H9 (cell line): ENCODE measurements around the gene FAM78B. TPM values are rescaled to one million over a fixed set of nuclear protein-coding genes. Genes with fewer than 3 reads are reported as not detected.

Experiments
- DNase-seq: peaks from one replicate; pipeline ENCODE4 v3.0.0-alpha.2; 2017
- H2AFZ ChIP-seq: one replicate; pipeline ENCODE4 v1.6.1; 2013; ENCODE audit warnings: mild to moderate bottlenecking, low read length, control low read depth, moderate library complexity
- H2AK5ac ChIP-seq: 2 replicates; pipeline ENCODE4 v1.6.1; 2013; ENCODE audit warnings: low read length, control low read depth, mixed read lengths; ENCODE audit not compliant: insufficient read length
- H2BK120ac ChIP-seq: one replicate; pipeline ENCODE4 v1.6.1; 2013; ENCODE audit warnings: low read depth, mild to moderate bottlenecking, low read length, control low read depth, inconsistent platforms; ENCODE audit not compliant: poor library complexity, severe bottlenecking
- H2BK12ac ChIP-seq: 2 replicates; pipeline ENCODE4 v1.6.1; 2013; ENCODE audit warnings: low read length, control low read depth, mixed read lengths, low read depth; ENCODE audit not compliant: insufficient read length
- H2BK15ac ChIP-seq: 2 replicates; pipeline ENCODE4 v1.6.1; 2013; ENCODE audit warnings: low read depth, low read length, control low read depth
- H2BK20ac ChIP-seq: one replicate; pipeline ENCODE4 v1.6.1; 2013; ENCODE audit warnings: low read depth, mild to moderate bottlenecking, low read length, control low read depth, inconsistent platforms; ENCODE audit not compliant: poor library complexity, severe bottlenecking
- H2BK5ac ChIP-seq: 2 replicates; pipeline ENCODE4 v1.6.1; 2013; ENCODE audit warnings: low read length, control low read depth, mixed read lengths; ENCODE audit not compliant: insufficient read length
- H3K14ac ChIP-seq: 2 replicates; pipeline ENCODE4 v1.6.1; 2013; ENCODE audit warnings: low read length, control low read depth; ENCODE audit not compliant: insufficient read depth
- H3K18ac ChIP-seq: 2 replicates; pipeline ENCODE4 v1.6.1; 2013; ENCODE audit warnings: low read depth, mild to moderate bottlenecking, mixed read lengths, low read length, control low read depth; ENCODE audit not compliant: insufficient read length
- H3K23ac ChIP-seq: 2 replicates; pipeline ENCODE4 v1.6.1; 2013; ENCODE audit warnings: low read length, control low read depth, mixed read lengths, low read depth; ENCODE audit not compliant: insufficient read length
- H3K23me2 ChIP-seq: 2 replicates; pipeline ENCODE4 v1.6.1; 2013; ENCODE audit warnings: low read depth, mild to moderate bottlenecking, mixed read lengths, low read length, control low read depth; ENCODE audit not compliant: insufficient read length, poor library complexity, severe bottlenecking
- H3K27ac ChIP-seq: 2 replicates; pipeline ENCODE4 v1.5.1; 2013; ENCODE audit warnings: low read length, control low read depth, mixed read lengths, low read depth; ENCODE audit not compliant: insufficient read length
- H3K27me3 ChIP-seq: 2 replicates; pipeline ENCODE4 v1.6.1; 2013; ENCODE audit warnings: low read length, control low read depth, inconsistent platforms; ENCODE audit not compliant: insufficient read depth
- H3K4ac ChIP-seq: 2 replicates; pipeline ENCODE4 v1.6.1; 2013; ENCODE audit warnings: low read depth, mild to moderate bottlenecking, control low read depth, inconsistent platforms, low read length, moderate library complexity
- H3K4me1 ChIP-seq: 2 replicates; pipeline ENCODE4 v1.6.1; 2013; ENCODE audit warnings: low read length, control low read depth, inconsistent platforms; ENCODE audit not compliant: insufficient read depth
- H3K4me2 ChIP-seq: 2 replicates; pipeline ENCODE4 v1.6.1; 2013; ENCODE audit warnings: low read length, control low read depth, mixed read lengths; ENCODE audit not compliant: insufficient read length, insufficient read depth
- H3K56ac ChIP-seq: 2 replicates; pipeline ENCODE4 v1.6.1; 2013; ENCODE audit warnings: low read depth, mild to moderate bottlenecking, mixed read lengths, low read length, control low read depth; ENCODE audit not compliant: insufficient read length
- H3K79me1 ChIP-seq: 2 replicates; pipeline ENCODE4 v1.6.1; 2013; ENCODE audit warnings: low read depth, mild to moderate bottlenecking, moderate library complexity, low read length, control low read depth, inconsistent platforms; ENCODE audit not compliant: insufficient read depth, poor library complexity, severe bottlenecking
- H3K79me2 ChIP-seq: 2 replicates; pipeline ENCODE4 v1.6.1; 2013; ENCODE audit warnings: low read length, control low read depth, inconsistent platforms; ENCODE audit not compliant: insufficient read depth
- H3K9ac ChIP-seq: 2 replicates; pipeline ENCODE4 v1.6.1; 2013; ENCODE audit warnings: low read length, control low read depth, mixed read lengths; ENCODE audit not compliant: insufficient read length; ENCODE audit errors: extremely low read depth
- H3K9me3 ChIP-seq: one replicate; pipeline ENCODE4 v1.6.1; 2013; ENCODE audit warnings: low read depth, low read length, inconsistent platforms; ENCODE audit not compliant: control insufficient read depth
- H3T11ph ChIP-seq: one replicate; pipeline ENCODE4 v1.6.1; 2013; ENCODE audit warnings: mild to moderate bottlenecking, low read length, control low read depth, inconsistent platforms
- H4K20me1 ChIP-seq: one replicate; pipeline ENCODE4 v1.6.1; 2013; ENCODE audit not compliant: control insufficient read depth, insufficient read length, insufficient read depth
- H4K5ac ChIP-seq: 2 replicates; pipeline ENCODE4 v1.6.1; 2013; ENCODE audit warnings: low read depth, mild to moderate bottlenecking, mixed read lengths, low read length, control low read depth; ENCODE audit not compliant: insufficient read length
- H4K8ac ChIP-seq: replicated peaks from 2 replicates; pipeline ENCODE4 v1.6.1; 2013; ENCODE audit warnings: low read length, control low read depth, mixed read lengths, low read depth; ENCODE audit not compliant: insufficient read length
- H4K91ac ChIP-seq: 2 replicates; pipeline ENCODE4 v1.6.1; 2013; ENCODE audit warnings: low read depth, mild to moderate bottlenecking, moderate library complexity, mixed read lengths, low read length, control low read depth; ENCODE audit not compliant: insufficient read length
- H3K27ac Mint-ChIP-seq, 3 experiments: 2 replicates in 2 of 3; 3 replicates in 1 of 3; pipeline ENCODE4 v1.8.0; 2020 to 2021; ENCODE audit warnings: mixed read lengths in 3 of 3, mild to moderate bottlenecking in 1 of 3, moderate library complexity in 1 of 3
- H3K27me3 Mint-ChIP-seq: 2 replicates; pipeline ENCODE4 v1.8.0; 2021; ENCODE audit warnings: low read depth, mild to moderate bottlenecking, moderate library complexity, mixed read lengths
- H3K36me3 Mint-ChIP-seq, 3 experiments: 2 replicates in 2 of 3; 3 replicates in 1 of 3; pipeline ENCODE4 v1.8.0; 2020 to 2021; ENCODE audit warnings: low read depth in 3 of 3, mixed read lengths in 3 of 3; ENCODE audit not compliant: insufficient read depth in 1 of 3
- H3K4me1 Mint-ChIP-seq, 2 experiments: 2 replicates each; pipeline ENCODE4 v1.8.0; 2020; ENCODE audit warnings: mixed read lengths in 2 of 2
- H3K4me3 Mint-ChIP-seq, 2 experiments: 2 replicates in 1 of 2; 3 replicates in 1 of 2; pipeline ENCODE4 v1.8.0; 2020 to 2021; ENCODE audit warnings: mild to moderate bottlenecking in 2 of 2, mixed read lengths in 2 of 2, moderate library complexity in 1 of 2
- H3K9me3 Mint-ChIP-seq, 2 experiments: 2 replicates in 1 of 2; 3 replicates in 1 of 2; pipeline ENCODE4 v1.8.0; 2020; ENCODE audit warnings: mild to moderate bottlenecking in 2 of 2, mixed read lengths in 2 of 2, moderate library complexity in 1 of 2
- CTCF ChIP-seq: fragments of 200-600 bp; sonication (generic); conservative IDR thresholded peaks from 3 replicates; pipeline ENCODE4 v1.8.0; 2021; ENCODE audit warnings: antibody characterized with exemption, mild to moderate bottlenecking
- WGBS: extraction: QIAGEN DNeasy Blood & Tissue Kit; methylation state at CpG from one replicate; pipeline ENCODE4 v1.1.7; 2013; ENCODE audit warnings: missing lambda C conversion rate, low lambda C conversion rate, mixed read lengths; ENCODE audit not compliant: insufficient read length; ENCODE audit errors: extremely low coverage; 5-methylcytosine and 5-hydroxymethylcytosine counted together
- total RNA-seq: library from RNA; stranded (reverse); gene quantifications from 2 replicates; pipeline ENCODE4 v1.2.1, GENCODE V29; 2021

The FAM78B gene
- total RNA-seq, 1 experiment from 2014 or later, result 2.3 TPM

DNA sequence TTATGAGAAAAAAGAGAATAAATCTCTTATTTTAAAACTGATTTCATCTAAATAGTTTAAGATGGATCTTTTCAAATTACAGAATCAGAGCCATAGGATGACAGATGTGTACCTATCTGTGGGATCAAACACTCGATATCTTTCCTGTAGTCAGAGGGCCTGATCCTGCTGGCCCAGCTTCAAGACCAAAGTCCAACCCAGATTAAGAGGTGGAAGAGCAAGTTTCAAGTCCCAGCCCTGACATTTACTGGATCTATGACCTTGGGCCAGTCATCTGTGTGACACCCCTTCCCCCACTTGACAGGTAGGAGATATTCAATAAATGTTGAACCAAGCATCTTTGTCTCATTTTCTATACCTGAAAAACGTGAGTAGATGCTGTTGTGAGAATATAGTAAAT, 140.7 kb downstream of the FAM78B start:
- H3K79me1 ChIP-seq, result no peaks in the 10 kb centered on the region
- no peak overlapping the region for H3K4me2 ChIP-seq
- Mint-ChIP-seq H3K9me3 (no peaks in the 10 kb centered on the region), H3K27ac (no peak overlapping the region), H3K36me3 (no peaks in the 10 kb centered on the region), H3K27me3 (peaks cover 16% of the 10 kb centered on the region), H3K4me1 (peaks cover 7 to 9% of the 10 kb centered on the region in 2 experiments; a peak in 3 of 4 replicates), H3K4me3 (no peak overlapping the region)
- H3K9me3 ChIP-seq, result no peaks in the 10 kb centered on the region
- no peak overlapping the region for H4K5ac ChIP-seq
- no peak overlapping the region for H3K18ac ChIP-seq
- H2BK12ac ChIP-seq, result no peak overlapping the region
- H3K14ac ChIP-seq, result no peak overlapping the region
- no peak overlapping the region for H4K91ac ChIP-seq
- H3K23me2 ChIP-seq, result no peaks in the 10 kb centered on the region
- no peak overlapping the region for H2AK5ac ChIP-seq
- H2BK15ac ChIP-seq, result no peak overlapping the region
- no CpG with 5 or more reads among the region's 2 CpGs for WGBS
- no peaks in the 10 kb centered on the region for H3K79me2 ChIP-seq
- no peak overlapping the region for H2BK120ac ChIP-seq
- no peaks in the 10 kb centered on the region for H4K20me1 ChIP-seq
- no peak overlapping the region for H3K4ac ChIP-seq
- no peak overlapping the region for H3K23ac ChIP-seq
- H2AFZ ChIP-seq, result no peak overlapping the region
- H3K4me1 ChIP-seq, result no peaks in the 10 kb centered on the region
- TF ChIP-seq CTCF, result no peak
- no peaks in the 10 kb centered on the region for H3K27me3 ChIP-seq
- H3K27ac ChIP-seq, result no peak overlapping the region
- no peak overlapping the region for H4K8ac ChIP-seq
- H2BK5ac ChIP-seq, result no peak overlapping the region
- no peak overlapping the region for H3K9ac ChIP-seq
- H2BK20ac ChIP-seq, result no peak overlapping the region
- H3K56ac ChIP-seq, result no peak overlapping the region
- H3T11ph ChIP-seq, result no peak overlapping the region
- no peak for DNase-seq
